AG10803 (cell line): ENCODE data around the gene DLX2.
"Not testable (repeated sequence)": the region's sequence is repeated elsewhere in the genome, so short reads cannot be mapped to it uniquely, and the experiment has no call there.

Experiments
- DNase-seq: peaks from one replicate; pipeline ENCODE4 v3.0.0; 2010; ENCODE audit warnings: low read depth
- H3K4me3 ChIP-seq: 2 replicates; pipeline ENCODE4 v1.5.1; 2011; ENCODE audit warnings: mild to moderate bottlenecking, low read length, control low read depth
- CTCF ChIP-seq: conservative IDR thresholded peaks from 2 replicates; pipeline ENCODE4 v1.5.1; 2011; ENCODE audit warnings: mild to moderate bottlenecking, low read length, control low read depth, inconsistent platforms

The DLX2 gene

DNA sequence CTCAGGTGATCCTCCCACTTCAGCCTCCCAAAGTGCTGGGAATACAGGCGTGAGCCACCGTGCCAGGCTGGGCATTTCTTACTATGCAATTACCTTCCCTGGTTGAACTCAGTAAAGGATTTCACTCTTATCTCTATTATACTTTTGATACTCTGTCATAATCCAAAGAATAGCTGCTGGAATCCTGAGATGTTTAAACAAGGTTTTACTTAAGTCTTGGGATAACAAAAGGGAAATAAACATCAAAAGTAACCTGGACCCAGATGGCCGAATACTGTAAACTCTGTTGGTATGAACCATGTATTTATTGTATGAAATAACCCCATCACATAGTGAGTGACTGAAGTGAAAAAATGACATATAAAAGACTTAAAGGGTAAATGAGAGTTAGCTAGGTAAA is 11.9 kb upstream of the DLX2 start:
- no peak for TF ChIP-seq CTCF
- DNase-seq, result no peak
- H3K4me3 ChIP-seq, result no peak overlapping the region

DNA sequence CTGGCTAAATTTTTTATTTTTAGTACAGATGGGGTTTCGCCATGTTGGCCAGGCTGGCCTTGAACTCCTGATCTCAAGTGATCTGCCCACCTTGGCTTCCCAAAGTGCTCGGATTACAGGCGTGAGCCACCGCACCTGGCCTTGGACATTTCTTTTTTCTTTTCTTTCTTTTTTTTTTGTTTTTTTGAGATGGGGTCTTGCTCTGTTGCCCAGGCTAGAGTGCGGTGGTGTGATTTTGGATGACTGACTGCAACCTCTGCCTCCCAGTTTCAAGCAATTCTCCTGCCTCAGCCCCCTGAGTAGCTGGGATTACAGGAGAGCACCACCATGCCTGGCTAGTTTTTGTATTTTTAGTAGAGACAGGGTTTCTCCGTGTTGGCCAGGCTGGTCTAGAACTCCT is 11.5 kb upstream of the DLX2 start:
- DNase-seq, H3K4me3 ChIP-seq: not testable (repeated sequence)

- peak; percentile 71 for DNase-seq
- peak; percentile 52 for TF ChIP-seq CTCF
- H3K4me3 ChIP-seq, result no peak overlapping the region
Measured at GRCh38 chr2:172113617-172114016, 10.9 kb upstream of the DLX2 start.

DNA sequence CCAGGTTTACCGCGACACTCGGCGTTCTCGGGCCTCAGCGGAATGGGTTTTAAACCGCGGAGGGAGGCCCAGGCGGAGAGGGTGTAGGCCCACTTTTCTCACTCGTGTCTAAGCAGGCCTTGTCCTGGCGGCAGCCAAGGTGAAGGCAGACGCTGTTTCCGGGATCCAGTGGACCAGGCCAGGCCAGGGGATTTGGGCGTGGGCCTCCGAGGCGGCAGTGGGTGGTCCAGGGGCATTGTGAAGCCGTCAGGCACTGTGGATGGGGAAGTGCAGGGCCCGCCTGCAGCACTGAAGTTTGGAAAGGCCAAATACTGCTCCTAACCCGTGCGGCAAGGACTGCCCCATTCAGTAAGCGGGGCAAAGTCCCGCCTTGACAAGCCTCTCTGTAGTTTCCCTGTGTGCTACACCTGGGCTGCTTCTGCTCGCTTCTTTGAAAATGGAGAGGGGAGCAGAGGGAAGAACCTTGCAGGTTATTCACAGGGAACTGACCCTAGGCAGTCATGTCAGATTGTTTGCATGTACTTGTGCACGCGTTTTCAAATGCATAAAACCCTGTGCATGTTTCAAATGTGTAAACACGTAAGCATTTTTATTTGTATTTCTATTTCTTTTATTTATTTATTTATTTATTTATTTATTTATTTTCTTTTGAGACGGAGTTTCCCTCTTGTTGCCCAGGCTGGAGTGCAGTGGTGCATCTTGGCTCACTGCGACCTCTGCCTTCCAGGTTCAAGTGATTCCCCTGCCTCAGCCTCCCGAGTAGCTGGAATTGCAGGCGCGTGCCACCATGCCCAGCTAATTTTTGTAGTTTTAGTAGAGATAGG is 7.5 kb upstream of the DLX2 start:
- TF ChIP-seq CTCF, result no peak
- no peak overlapping the region for H3K4me3 ChIP-seq
- no peak for DNase-seq

DNA sequence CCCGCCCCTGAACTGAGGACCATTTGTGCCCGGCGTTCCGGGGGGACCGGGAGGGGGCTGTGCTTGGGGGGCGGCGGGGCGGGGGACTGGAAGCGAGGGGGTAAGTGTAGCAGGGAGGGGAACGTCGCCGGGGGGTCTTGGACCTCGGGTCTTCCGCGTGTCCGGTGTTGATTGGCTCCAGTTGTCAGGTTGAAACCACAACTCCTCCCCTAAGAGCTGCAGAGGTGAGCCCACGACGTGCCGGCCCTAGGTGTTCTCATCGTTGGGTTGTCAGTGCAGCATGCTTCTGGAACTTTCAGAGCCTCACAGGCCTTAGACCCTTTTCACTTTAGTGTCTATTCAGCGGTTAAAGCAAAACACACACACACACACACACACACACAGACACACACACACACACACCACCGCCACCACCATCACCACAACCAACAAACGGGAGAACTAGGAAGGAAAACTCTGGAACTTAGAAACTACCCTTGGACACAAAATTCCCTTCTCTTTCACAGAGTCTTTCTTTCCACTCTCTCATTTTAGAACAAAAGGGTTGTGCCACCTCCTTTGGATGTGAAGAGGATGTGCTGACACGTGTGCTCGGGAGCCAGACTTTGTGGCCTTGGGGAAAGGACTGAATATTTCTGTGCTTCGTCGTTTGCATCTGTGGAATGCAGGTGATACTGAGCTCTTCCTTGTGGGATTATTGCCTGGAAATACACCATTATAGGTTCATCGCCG is 6.7 kb upstream of the DLX2 start:
- no peak for DNase-seq
- TF ChIP-seq CTCF, result no peak
- no peak overlapping the region for H3K4me3 ChIP-seq

DNA sequence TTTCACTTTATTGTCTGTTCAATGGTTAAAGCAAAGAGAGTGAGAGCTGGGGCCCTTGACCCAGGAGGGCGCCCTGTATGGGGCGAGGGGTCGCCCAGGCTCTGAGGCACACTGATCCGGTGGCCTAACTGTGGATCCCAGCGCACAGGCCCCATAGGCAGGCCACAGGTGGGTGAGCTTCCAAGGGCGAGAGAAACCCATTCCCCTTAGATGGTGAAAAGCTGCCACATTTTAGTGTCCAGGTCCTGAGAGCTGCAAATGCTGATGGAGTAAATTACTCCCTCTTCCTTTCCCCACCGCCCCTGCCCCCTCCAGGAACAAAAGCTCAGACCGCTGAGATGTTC is 5.9 kb upstream of the DLX2 start:
- H3K4me3 ChIP-seq, result no peak overlapping the region
- DNase-seq, result no peak
- no peak for TF ChIP-seq CTCF

- DNase-seq, result no peak
- no peak for TF ChIP-seq CTCF
- no peak overlapping the region for H3K4me3 ChIP-seq
Measured at GRCh38 chr2:172107690-172108586, 5.2 kb upstream of the DLX2 start.
